WTC11 (cell line): ENCODE measurements around the gene TLK1.

ENCODE experiments used
- KAT7 ChIP-seq: sonication (generic); formaldehyde crosslinking; IDR thresholded peaks from 2 replicates; pipeline ENCODE4 v1.8.1; 2023; ENCODE audit warnings: missing genetic modification reagents, mild to moderate bottlenecking, borderline replicate concordance
- NR3C1 ChIP-seq: sonication (generic); formaldehyde crosslinking; conservative IDR thresholded peaks from 2 replicates; pipeline ENCODE4 v1.8.1; 2023; ENCODE audit warnings: low read depth, mild to moderate bottlenecking, missing genetic modification reagents
- ZNF138 ChIP-seq: sonication (generic); formaldehyde crosslinking; conservative IDR thresholded peaks from 2 replicates; pipeline ENCODE4 v1.8.1; 2022; ENCODE audit warnings: mild to moderate bottlenecking, moderate library complexity, missing genetic modification reagents
- TF ChIP-seq, protein P1 (sequence below): sonication (generic); formaldehyde crosslinking; IDR thresholded peaks from 2 replicates; pipeline ENCODE4 v1.8.0; 2022; ENCODE audit warnings: mild to moderate bottlenecking, missing genetic modification reagents
- TF ChIP-seq, protein P2 (sequence below): sonication (generic); formaldehyde crosslinking; IDR thresholded peaks from 2 replicates; pipeline ENCODE4 v1.8.1; 2022; ENCODE audit warnings: missing genetic modification reagents, borderline replicate concordance
- TF ChIP-seq, protein P3 (sequence below): fragments of 200-600 bp; IDR thresholded peaks from 2 replicates; pipeline ENCODE4 v1.8.0; 2022; ENCODE audit warnings: antibody characterized with exemption
- TF ChIP-seq, protein P4 (sequence below): sonication (generic); formaldehyde crosslinking; IDR thresholded peaks from 2 replicates; pipeline ENCODE4 v1.8.1; 2022; ENCODE audit warnings: low read depth, mild to moderate bottlenecking, moderate library complexity, missing genetic modification reagents, borderline replicate concordance
- TF ChIP-seq, protein P5 (sequence below): fragments of 250-450 bp; sonication (Bioruptor Pico); IDR thresholded peaks from 2 replicates; pipeline ENCODE4 v2.1.2; 2022; ENCODE audit warnings: mild to moderate bottlenecking, moderate library complexity
- TF ChIP-seq, protein P6 (sequence below): sonication (generic); formaldehyde crosslinking; IDR thresholded peaks from 2 replicates; pipeline ENCODE4 v1.8.1; 2023; ENCODE audit warnings: mild to moderate bottlenecking, missing genetic modification reagents, moderate library complexity
- TF ChIP-seq, protein P7 (sequence below): sonication (generic); formaldehyde crosslinking; IDR thresholded peaks from 2 replicates; pipeline ENCODE4 v1.8.1; 2023; ENCODE audit warnings: mild to moderate bottlenecking, moderate library complexity, missing genetic modification reagents
- TF ChIP-seq, protein P8 (sequence below): fragments of 250-450 bp; sonication (Bioruptor Pico); IDR thresholded peaks from 2 replicates; pipeline ENCODE4 v1.8.0; 2021; ENCODE audit warnings: mild to moderate bottlenecking
- TF ChIP-seq, protein P9 (sequence below): sonication (generic); formaldehyde crosslinking; IDR thresholded peaks from 2 replicates; pipeline ENCODE4 v1.8.0; 2022; ENCODE audit warnings: mild to moderate bottlenecking, missing genetic modification reagents

DNA sequence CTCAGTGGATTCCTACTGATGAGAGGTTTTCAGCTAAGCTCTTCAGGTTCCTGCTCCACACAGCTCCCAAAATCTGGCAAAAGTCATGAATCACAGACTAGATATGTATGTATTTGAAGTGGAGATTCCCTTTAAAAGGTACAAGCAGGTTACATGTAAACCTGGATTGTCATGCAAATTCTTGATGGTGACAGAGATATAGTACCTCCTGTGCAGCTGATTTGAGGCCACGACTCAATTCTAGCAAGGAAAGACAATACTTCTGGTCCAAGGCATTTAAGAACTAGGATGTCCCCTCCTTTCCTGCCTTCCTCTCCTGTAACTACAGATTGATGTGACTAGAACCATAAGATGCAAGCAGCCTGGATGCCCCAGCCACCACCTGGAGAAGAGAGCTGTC, 176.6 kb downstream of the TLK1 start:
- TF ChIP-seq, protein P1, sequence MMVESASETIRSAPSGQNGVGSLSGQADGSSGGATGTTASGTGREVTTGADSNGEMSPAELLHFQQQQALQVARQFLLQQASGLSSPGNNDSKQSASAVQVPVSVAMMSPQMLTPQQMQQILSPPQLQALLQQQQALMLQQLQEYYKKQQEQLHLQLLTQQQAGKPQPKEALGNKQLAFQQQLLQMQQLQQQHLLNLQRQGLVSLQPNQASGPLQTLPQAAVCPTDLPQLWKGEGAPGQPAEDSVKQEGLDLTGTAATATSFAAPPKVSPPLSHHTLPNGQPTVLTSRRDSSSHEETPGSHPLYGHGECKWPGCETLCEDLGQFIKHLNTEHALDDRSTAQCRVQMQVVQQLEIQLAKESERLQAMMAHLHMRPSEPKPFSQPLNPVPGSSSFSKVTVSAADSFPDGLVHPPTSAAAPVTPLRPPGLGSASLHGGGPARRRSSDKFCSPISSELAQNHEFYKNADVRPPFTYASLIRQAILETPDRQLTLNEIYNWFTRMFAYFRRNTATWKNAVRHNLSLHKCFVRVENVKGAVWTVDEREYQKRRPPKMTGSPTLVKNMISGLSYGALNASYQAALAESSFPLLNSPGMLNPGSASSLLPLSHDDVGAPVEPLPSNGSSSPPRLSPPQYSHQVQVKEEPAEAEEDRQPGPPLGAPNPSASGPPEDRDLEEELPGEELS (CRISPR knock-in tag), result no peak
- no peak for TF ChIP-seq KAT7 (CRISPR knock-in tag)
- no peak for TF ChIP-seq NR3C1 (CRISPR knock-in tag)
- TF ChIP-seq, protein P2, sequence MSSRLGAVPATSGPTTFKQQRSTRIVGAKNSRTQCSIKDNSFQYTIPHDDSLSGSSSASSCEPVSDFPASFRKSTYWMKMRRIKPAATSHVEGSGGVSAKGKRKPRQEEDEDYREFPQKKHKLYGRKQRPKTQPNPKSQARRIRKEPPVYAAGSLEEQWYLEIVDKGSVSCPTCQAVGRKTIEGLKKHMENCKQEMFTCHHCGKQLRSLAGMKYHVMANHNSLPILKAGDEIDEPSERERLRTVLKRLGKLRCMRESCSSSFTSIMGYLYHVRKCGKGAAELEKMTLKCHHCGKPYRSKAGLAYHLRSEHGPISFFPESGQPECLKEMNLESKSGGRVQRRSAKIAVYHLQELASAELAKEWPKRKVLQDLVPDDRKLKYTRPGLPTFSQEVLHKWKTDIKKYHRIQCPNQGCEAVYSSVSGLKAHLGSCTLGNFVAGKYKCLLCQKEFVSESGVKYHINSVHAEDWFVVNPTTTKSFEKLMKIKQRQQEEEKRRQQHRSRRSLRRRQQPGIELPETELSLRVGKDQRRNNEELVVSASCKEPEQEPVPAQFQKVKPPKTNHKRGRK (CRISPR knock-in tag), result no peak
- TF ChIP-seq, protein P3, sequence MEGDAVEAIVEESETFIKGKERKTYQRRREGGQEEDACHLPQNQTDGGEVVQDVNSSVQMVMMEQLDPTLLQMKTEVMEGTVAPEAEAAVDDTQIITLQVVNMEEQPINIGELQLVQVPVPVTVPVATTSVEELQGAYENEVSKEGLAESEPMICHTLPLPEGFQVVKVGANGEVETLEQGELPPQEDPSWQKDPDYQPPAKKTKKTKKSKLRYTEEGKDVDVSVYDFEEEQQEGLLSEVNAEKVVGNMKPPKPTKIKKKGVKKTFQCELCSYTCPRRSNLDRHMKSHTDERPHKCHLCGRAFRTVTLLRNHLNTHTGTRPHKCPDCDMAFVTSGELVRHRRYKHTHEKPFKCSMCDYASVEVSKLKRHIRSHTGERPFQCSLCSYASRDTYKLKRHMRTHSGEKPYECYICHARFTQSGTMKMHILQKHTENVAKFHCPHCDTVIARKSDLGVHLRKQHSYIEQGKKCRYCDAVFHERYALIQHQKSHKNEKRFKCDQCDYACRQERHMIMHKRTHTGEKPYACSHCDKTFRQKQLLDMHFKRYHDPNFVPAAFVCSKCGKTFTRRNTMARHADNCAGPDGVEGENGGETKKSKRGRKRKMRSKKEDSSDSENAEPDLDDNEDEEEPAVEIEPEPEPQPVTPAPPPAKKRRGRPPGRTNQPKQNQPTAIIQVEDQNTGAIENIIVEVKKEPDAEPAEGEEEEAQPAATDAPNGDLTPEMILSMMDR, result no peak
- TF ChIP-seq, protein P4, sequence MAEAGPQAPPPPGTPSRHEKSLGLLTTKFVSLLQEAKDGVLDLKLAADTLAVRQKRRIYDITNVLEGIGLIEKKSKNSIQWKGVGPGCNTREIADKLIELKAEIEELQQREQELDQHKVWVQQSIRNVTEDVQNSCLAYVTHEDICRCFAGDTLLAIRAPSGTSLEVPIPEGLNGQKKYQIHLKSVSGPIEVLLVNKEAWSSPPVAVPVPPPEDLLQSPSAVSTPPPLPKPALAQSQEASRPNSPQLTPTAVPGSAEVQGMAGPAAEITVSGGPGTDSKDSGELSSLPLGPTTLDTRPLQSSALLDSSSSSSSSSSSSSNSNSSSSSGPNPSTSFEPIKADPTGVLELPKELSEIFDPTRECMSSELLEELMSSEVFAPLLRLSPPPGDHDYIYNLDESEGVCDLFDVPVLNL, result no peak
- TF ChIP-seq, protein P5, sequence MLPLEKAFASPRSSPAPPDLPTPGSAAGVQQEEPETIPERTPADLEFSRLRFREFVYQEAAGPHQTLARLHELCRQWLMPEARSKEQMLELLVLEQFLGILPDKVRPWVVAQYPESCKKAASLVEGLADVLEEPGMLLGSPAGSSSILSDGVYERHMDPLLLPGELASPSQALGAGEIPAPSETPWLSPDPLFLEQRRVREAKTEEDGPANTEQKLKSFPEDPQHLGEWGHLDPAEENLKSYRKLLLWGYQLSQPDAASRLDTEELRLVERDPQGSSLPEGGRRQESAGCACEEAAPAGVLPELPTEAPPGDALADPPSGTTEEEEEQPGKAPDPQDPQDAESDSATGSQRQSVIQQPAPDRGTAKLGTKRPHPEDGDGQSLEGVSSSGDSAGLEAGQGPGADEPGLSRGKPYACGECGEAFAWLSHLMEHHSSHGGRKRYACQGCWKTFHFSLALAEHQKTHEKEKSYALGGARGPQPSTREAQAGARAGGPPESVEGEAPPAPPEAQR (CRISPR knock-in tag), result no peak
- TF ChIP-seq, protein P6, sequence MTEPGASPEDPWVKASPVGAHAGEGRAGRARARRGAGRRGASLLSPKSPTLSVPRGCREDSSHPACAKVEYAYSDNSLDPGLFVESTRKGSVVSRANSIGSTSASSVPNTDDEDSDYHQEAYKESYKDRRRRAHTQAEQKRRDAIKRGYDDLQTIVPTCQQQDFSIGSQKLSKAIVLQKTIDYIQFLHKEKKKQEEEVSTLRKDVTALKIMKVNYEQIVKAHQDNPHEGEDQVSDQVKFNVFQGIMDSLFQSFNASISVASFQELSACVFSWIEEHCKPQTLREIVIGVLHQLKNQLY (CRISPR knock-in tag), result no peak
- TF ChIP-seq, protein P7, sequence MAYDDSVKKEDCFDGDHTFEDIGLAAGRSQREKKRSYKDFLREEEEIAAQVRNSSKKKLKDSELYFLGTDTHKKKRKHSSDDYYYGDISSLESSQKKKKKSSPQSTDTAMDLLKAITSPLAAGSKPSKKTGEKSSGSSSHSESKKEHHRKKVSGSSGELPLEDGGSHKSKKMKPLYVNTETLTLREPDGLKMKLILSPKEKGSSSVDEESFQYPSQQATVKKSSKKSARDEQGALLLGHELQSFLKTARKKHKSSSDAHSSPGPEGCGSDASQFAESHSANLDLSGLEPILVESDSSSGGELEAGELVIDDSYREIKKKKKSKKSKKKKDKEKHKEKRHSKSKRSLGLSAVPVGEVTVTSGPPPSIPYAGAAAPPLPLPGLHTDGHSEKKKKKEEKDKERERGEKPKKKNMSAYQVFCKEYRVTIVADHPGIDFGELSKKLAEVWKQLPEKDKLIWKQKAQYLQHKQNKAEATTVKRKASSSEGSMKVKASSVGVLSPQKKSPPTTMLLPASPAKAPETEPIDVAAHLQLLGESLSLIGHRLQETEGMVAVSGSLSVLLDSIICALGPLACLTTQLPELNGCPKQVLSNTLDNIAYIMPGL, result no peak
- TF ChIP-seq, protein P8, sequence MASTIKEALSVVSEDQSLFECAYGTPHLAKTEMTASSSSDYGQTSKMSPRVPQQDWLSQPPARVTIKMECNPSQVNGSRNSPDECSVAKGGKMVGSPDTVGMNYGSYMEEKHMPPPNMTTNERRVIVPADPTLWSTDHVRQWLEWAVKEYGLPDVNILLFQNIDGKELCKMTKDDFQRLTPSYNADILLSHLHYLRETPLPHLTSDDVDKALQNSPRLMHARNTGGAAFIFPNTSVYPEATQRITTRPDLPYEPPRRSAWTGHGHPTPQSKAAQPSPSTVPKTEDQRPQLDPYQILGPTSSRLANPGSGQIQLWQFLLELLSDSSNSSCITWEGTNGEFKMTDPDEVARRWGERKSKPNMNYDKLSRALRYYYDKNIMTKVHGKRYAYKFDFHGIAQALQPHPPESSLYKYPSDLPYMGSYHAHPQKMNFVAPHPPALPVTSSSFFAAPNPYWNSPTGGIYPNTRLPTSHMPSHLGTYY (CRISPR knock-in tag), result no peak
- no peak for TF ChIP-seq ZNF138 (CRISPR knock-in tag)
- TF ChIP-seq, protein P9, sequence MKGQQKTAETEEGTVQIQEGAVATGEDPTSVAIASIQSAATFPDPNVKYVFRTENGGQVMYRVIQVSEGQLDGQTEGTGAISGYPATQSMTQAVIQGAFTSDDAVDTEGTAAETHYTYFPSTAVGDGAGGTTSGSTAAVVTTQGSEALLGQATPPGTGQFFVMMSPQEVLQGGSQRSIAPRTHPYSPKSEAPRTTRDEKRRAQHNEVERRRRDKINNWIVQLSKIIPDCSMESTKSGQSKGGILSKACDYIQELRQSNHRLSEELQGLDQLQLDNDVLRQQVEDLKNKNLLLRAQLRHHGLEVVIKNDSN (CRISPR knock-in tag), result no peak
